ENCODE data around the gene SOX4.

SOX4 gene

DNA sequence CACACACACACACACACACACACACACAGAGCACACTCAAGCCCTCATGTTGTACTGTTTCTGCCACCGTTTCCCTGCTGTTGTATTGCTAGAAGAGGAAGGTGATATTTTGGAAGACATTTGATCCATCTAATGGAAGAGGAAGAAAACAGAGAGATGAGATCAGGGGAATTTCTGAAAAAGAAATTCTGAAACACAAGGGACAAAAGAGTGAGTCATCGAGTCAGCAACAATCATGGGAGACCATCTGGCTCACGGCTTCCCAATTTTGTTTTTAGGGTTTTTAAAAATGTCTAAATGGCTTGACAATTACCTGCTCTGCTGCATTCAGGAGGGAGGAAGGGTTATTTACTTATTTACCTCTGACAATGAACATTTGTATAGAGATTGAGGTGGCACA lies 22.0 kb downstream of the SOX4 start:
- no peak for DNase-seq

DNA sequence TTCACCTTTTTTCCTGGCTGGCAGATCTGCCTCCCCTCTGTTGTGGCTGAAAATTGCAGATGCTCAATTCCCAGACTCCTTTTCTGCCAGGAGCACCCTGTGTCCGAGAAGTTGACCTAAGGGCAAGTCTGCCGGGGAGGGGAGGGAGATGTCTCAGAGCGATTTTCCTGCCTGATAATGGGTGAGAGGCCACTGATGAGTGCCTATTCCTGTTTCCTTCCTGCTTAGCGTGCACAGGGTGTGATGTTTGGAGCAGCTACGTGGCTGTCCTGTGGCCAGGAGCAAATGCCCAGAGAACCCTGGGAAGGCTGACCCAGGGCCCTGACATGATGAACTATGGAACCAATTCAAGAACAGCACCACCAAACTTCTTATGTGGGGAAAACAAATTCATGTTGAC lies 22.5 kb downstream of the SOX4 start:
- DNase-seq: no peak

DNA sequence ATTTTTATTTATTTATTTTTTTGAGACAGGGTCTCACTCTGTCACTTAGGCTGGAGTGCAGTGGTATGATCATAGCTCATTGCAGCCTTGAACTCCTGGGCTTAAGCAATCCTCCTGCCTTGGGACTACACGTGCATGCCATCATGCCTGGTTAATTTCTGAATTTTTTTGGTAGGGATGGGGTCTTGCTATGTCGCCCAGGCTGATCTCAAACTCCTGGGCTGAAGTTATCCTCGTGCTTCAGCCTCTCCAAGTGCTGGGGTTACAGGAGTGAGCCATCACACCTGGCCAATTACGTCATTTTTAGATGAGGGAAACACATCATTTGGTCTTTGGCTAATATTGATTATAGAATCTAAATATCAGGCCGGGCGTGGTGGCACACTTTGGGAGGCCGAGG lies 32.1 kb downstream of the SOX4 start:
- no peak for DNase-seq

DNA sequence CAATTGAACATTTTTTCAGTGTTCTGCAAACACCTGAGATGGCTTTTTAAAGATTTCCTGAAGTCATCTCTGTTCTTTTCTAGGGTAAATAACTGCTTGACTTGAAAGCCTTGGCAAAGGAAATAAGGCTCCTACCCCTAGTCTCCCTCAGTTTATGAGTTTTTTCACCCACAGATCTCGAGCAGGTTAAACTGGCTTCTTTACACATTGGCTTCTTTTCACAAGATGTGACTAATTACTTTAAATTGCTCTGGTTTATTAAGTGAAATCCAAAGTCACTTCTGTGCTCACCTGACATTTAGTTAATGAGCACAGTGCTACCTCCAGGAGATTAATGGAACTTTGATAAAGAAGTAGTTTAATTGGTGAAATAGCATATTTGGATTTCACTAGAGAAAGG lies 33.2 kb downstream of the SOX4 start:
- no peak for DNase-seq

DNA sequence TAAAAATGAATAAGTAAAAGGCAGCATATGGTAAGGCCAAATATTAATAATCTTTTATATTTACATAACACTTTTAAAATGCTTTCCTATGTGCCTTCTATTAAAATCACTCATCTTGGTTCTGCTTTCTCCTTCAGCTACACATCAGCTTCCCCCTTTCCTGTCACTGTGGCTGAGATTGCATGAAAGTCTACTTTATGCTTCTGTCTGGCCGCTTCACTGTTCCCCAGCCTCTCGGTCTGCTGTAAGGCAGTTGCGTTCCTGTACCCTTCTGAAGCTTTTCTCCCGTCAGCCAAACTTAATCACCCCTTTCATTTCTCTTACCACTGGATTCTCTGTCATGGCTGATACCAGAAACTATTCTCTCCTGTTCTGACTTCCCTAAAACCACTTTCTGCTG lies 34.6 kb downstream of the SOX4 start:
- no peak for DNase-seq

DNA sequence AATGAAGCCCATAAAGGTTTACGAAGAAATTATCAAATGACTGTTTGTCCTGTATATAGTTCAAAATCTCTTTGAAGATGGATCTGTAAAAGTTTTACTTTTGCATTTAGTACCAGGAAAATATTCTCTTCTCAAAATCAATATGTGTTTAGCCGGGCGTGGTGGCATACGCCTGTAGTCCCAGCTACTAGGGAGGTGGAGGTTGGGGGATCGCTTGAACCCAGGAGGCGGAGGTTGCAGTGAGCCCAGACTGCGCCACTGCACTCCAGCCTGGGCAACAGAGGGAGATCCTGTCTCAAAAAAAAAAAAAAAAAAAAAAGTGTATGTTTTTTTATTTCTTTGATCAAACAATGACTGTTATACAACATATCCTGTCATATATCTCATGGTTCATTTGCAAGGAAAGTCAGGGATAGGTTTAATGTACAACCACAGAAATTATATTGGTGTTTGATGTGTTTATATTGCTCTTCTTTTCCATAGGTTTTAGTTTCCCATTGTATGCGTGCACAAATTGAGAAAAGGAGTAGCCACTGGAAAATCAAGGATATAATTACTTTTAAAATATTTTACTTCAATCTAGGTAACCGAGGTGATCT lies 40.1 kb downstream of the SOX4 start:
- no peak for DNase-seq

DNA sequence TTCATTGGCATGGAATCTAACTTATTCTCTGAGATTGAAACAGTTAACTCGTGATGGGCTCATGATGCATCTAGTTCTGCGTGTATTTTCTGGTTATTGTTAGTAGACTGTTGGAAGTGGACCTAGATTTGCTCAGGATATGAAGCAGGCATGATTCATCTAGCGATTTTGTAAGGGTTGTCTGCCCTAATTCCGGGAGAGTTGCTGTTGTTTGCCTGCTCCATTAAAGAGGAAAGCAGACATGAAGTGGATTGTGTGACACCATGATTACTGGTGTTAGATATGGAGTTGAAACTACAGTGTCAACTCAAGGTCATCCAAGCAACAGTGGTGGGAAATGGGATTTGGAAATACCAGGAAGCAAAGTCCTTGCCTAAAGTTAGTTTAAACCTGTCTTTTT lies 41.0 kb downstream of the SOX4 start:
- no peak for DNase-seq

DNA sequence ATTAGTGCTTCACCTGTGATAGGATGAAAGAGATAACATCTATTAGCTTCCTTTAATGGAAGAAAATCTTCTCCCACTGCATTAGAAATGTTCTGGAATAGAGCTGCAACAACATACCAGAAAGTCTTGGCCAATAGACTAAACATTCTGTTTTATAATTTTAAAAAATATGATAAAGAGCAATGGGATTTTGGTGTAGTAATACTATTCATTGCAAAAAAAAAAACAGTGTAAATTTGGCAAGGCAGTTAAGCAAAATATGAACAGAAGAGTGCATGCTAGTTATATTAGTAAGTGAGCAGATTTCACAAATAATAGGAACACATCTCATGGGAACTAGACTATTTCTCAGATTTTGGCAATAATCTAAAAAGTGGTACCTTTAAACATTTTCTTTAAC lies 43.3 kb downstream of the SOX4 start:
- no peak for DNase-seq

DNA sequence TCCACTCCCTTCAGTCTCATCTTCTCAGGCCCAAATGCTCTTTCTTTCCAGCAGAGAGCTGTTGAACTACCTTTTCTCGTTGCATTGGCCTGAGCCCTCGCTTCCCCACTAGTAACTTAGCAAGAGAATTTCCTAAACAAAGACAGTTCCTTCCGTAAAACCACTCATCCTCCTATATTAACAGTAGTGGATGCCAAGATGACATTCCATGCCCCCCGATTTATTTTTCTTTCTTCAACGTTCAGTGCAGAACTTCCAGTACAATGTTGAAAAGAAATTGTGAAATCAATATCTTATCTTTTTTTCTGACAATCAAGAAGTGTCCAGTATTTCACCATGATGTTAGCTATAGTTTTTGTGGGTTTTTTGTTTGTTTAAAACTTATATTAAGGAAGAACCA lies 45.8 kb downstream of the SOX4 start:
- DNase-seq: no peak
